Karpas-422 (cell line): ENCODE results near the gene CHML. TPM values are rescaled to one million over a fixed set of nuclear protein-coding genes. Genes with fewer than 3 reads are reported as not detected.

ENCODE experiments used
- DNase-seq: peaks from one replicate; pipeline ENCODE4 v3.0.0-alpha.2; 2015
- H2AFZ ChIP-seq: fragments of 200-600 bp; sonication (generic); 2 replicates; pipeline ENCODE4 v1.6.1; 2014; ENCODE audit warnings: antibody characterized with exemption, low read length, mixed read lengths
- H3K27ac ChIP-seq: fragments of 200-600 bp; sonication (generic); 2 replicates; pipeline ENCODE4 v1.5.1; 2014; ENCODE audit warnings: mild to moderate bottlenecking, low read length, moderate library complexity
- H3K27me3 ChIP-seq: fragments of 200-600 bp; sonication (generic); 2 replicates; pipeline ENCODE4 v1.6.1; 2014; ENCODE audit warnings: low read length, mixed read lengths
- H3K36me3 ChIP-seq: fragments of 200-600 bp; sonication (generic); 2 replicates; pipeline ENCODE4 v1.6.1; 2014; ENCODE audit warnings: low read length, mixed read lengths; ENCODE audit not compliant: insufficient read depth
- H3K4me1 ChIP-seq: fragments of 200-600 bp; sonication (generic); 2 replicates; pipeline ENCODE4 v1.6.1; 2014; ENCODE audit warnings: mild to moderate bottlenecking, low read length, mixed read lengths
- H3K4me2 ChIP-seq: fragments of 200-600 bp; sonication (generic); 2 replicates; pipeline ENCODE4 v1.6.1; 2014; ENCODE audit warnings: low read length, low read depth, mild to moderate bottlenecking; ENCODE audit not compliant: poor library complexity, severe bottlenecking
- H3K4me3 ChIP-seq: fragments of 200-600 bp; sonication (generic); 2 replicates; pipeline ENCODE4 v1.5.1; 2014; ENCODE audit warnings: mild to moderate bottlenecking, antibody characterized with exemption, low read length, mixed read lengths
- H3K79me2 ChIP-seq: fragments of 200-600 bp; sonication (generic); 2 replicates; pipeline ENCODE4 v1.6.1; 2014; ENCODE audit warnings: mild to moderate bottlenecking, low read length, mixed read lengths
- H3K9ac ChIP-seq: fragments of 200-600 bp; sonication (generic); 2 replicates; pipeline ENCODE4 v1.6.0; 2014; ENCODE audit warnings: low read length
- H3K9me2 ChIP-seq: fragments of 200-600 bp; sonication (generic), shearing (Covaris generic); replicated peaks from 2 replicates; pipeline ENCODE4 v1.6.0; 2014; ENCODE audit warnings: mild to moderate bottlenecking, low read length, moderate library complexity; ENCODE audit not compliant: insufficient read depth
- H3K9me3 ChIP-seq: fragments of 300-700, 200-600 bp; sonication (generic); 2 replicates; pipeline ENCODE4 v1.6.1; 2014; ENCODE audit warnings: low read length, mixed read lengths
- H4K20me1 ChIP-seq: fragments of 200-600 bp; sonication (generic); 2 replicates; pipeline ENCODE4 v1.6.1; 2014; ENCODE audit warnings: mild to moderate bottlenecking, antibody characterized with exemption, low read length, low read depth; ENCODE audit not compliant: insufficient read depth
- total RNA-seq: library from RNA; depleted of rRNA; stranded (reverse); fragments of >200 nt; shearing (Covaris generic); gene quantifications from 2 replicates; pipeline ENCODE4 v1.2.3, GENCODE V29; 2014; ENCODE audit warnings: low replicate concordance

The CHML gene
- total RNA-seq, 1 experiment from 2014 or later, result 41.1 TPM

DNA sequence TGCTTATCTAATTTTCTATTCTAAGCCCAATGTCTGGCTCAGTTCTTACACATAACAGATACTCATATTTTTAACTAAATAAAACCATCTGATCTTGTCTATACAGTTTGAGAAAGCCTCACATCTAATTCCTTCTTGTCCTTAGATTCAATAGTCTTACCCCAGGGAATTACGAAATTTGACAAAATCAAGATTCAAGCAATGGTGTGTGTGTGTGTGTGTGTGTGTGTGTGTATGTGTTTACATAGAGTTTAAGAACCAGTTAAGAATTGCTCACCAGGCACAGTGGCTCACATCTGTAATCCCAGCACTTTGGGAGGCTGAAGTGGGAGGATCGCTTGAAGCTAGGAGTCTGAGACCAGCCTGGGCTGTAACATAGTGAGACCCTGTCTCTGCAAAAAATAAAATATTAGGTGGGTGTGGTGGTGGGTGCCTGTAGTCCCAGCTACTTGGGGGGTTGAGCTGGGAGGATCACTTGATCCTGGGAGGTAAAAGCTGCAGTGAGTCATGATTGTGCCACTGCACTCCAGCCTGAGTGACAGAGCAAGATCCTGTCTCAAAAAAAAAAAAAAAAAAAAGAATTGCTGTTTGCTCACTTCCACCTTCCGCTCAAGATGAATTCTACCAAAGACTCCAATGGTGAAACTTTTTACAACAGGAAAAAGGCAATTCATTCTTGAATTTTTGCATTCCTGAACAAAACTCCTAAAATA lies 18.1 kb upstream of the CHML start:
- no peaks in the 10 kb centered on the region for H3K9me2 ChIP-seq
- H3K4me3 ChIP-seq, result no peak overlapping the region
- H3K27me3 ChIP-seq, result no peaks in the 10 kb centered on the region
- H3K4me2 ChIP-seq, result no peak overlapping the region
- no peak overlapping the region for H2AFZ ChIP-seq
- no peaks in the 10 kb centered on the region for H4K20me1 ChIP-seq
- no peak for DNase-seq
- H3K9ac ChIP-seq, result no peak overlapping the region
- H3K36me3 ChIP-seq, result no peaks in the 10 kb centered on the region
- H3K79me2 ChIP-seq, result no peaks in the 10 kb centered on the region
- H3K9me3 ChIP-seq, result no peaks in the 10 kb centered on the region
- no peaks in the 10 kb centered on the region for H3K4me1 ChIP-seq
- H3K27ac ChIP-seq, result no peak overlapping the region

DNA sequence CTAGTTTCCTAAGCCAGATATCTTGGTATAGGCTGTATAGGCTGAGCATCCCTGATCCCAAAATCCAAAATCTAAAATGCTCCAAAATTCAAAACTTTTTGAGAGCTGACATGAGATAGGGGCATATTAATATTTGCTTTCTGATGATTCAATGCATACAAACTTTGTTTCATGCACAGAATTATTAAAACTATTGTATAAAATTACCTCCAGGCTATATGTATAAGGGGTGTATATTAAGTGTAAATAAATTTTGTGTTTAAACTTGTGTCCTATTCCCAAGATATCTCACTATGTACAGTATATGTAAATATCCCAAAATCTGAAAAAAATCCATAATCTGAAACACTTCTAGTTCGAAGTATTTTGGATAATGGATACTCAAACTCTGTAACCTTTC lies 14.5 kb upstream of the CHML start:
- H3K4me3 ChIP-seq, result no peak overlapping the region
- H2AFZ ChIP-seq, result no peak overlapping the region
- H3K9me3 ChIP-seq, result no peaks in the 10 kb centered on the region
- H3K36me3 ChIP-seq, result no peaks in the 10 kb centered on the region
- no peak for DNase-seq
- H3K27ac ChIP-seq, result no peak overlapping the region
- no peaks in the 10 kb centered on the region for H3K79me2 ChIP-seq
- no peaks in the 10 kb centered on the region for H3K27me3 ChIP-seq
- H3K4me1 ChIP-seq, result no peaks in the 10 kb centered on the region
- no peaks in the 10 kb centered on the region for H4K20me1 ChIP-seq
- no peak overlapping the region for H3K9ac ChIP-seq
- H3K9me2 ChIP-seq, result no peaks in the 10 kb centered on the region
- no peak overlapping the region for H3K4me2 ChIP-seq

DNA sequence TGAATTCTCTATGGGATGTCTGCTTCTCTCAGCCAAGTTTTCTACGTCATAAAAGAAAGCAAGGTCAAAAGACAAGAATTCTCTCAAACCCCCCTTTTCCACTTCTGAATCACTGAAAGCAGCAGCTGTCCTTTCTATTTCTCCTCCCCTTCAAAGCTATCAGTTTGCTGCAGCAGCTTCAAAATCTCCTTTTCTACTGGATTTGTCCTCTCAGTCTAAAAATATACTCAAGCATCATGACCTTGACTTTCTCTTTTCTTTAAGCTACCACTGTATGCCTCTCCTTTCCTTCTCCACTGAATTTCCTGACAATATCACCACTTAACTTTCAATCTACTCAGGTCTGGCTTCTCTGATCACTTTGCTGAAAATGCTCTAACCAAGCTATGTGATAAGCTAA lies 13.8 kb upstream of the CHML start:
- H3K4me3 ChIP-seq, result no peak overlapping the region
- DNase-seq, result no peak
- no peaks in the 10 kb centered on the region for H3K27me3 ChIP-seq
- H3K9me3 ChIP-seq, result no peaks in the 10 kb centered on the region
- no peak overlapping the region for H3K9ac ChIP-seq
- no peak overlapping the region for H2AFZ ChIP-seq
- H4K20me1 ChIP-seq, result no peaks in the 10 kb centered on the region
- no peaks in the 10 kb centered on the region for H3K4me1 ChIP-seq
- no peaks in the 10 kb centered on the region for H3K9me2 ChIP-seq
- H3K27ac ChIP-seq, result no peak overlapping the region
- no peak overlapping the region for H3K4me2 ChIP-seq
- H3K36me3 ChIP-seq, result no peaks in the 10 kb centered on the region
- no peaks in the 10 kb centered on the region for H3K79me2 ChIP-seq

DNA sequence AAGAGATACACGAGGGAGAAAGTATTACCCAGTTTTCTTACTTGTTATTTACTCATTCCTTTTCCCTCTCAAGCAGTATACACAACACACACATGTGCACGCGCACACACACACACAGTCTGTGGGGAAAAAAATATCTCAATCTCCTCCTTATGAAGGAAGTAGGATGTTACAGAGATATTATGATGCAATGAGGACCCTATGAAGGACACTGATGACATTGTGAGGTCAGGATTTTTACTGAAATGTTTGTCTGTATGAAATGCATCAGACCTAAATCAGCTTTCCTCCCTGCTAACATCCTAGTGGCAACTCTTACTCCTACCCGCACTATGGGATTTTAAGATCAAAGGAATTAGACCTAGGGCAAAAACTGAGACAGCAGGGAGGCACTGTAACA lies 11.8 kb upstream of the CHML start, which contains the start of gene WDR64:
Gene WDR64 (plus strand): TSS at position 270 of the 400 bp plus-strand sequence. CDS start 204 bp downstream, outside the sequence.
- Histone ChIP-seq H2AFZ (no peak within 1 kb of the TSS), H3K27ac (no peak within 1 kb of the TSS), H3K27me3 (no peaks in the 10 kb centered on the region), H3K9me2 (no peaks in the 10 kb centered on the region), H3K9ac (no peak within 1 kb of the TSS), H3K4me3 (no peak within 1 kb of the TSS), H3K4me2 (no peak within 1 kb of the TSS), H3K9me3 (no peaks in the 10 kb centered on the region), H4K20me1 (no peaks in the 10 kb centered on the region), H3K4me1 (no peaks in the 10 kb centered on the region), H3K36me3 (no peaks in the 10 kb centered on the region), H3K79me2 (no peaks in the 10 kb centered on the region)
- DNase-seq, result no peak

DNA sequence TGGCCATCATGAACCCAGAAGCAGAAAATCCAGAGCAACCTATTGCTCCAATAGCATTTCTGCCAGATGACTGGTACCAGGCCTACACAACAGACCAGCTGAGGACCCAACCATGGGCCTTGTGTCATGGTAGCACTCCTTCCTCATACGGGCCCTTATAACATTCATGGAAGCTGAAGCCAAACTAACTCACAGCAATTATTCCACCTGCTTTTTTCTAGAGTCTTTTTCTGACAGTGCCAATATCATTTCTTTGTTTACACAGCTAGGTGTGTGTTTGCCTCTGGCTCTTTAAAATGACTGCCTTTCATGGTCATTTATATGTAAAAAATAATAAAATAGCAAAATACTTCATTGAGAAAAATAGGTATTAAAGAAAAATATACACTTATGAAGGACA lies 8.0 kb upstream of the CHML start:
- no peaks in the 10 kb centered on the region for H3K9me2 ChIP-seq
- no peaks in the 10 kb centered on the region for H4K20me1 ChIP-seq
- peaks cover 4% of the 10 kb centered on the region for H3K4me1 ChIP-seq
- H2AFZ ChIP-seq, result no peak overlapping the region
- H3K79me2 ChIP-seq, result no peaks in the 10 kb centered on the region
- no peaks in the 10 kb centered on the region for H3K27me3 ChIP-seq
- no peaks in the 10 kb centered on the region for H3K9me3 ChIP-seq
- no peak overlapping the region for H3K4me3 ChIP-seq
- no peak for DNase-seq
- no peaks in the 10 kb centered on the region for H3K36me3 ChIP-seq
- no peak overlapping the region for H3K4me2 ChIP-seq
- no peak overlapping the region for H3K9ac ChIP-seq
- no peak overlapping the region for H3K27ac ChIP-seq

DNA sequence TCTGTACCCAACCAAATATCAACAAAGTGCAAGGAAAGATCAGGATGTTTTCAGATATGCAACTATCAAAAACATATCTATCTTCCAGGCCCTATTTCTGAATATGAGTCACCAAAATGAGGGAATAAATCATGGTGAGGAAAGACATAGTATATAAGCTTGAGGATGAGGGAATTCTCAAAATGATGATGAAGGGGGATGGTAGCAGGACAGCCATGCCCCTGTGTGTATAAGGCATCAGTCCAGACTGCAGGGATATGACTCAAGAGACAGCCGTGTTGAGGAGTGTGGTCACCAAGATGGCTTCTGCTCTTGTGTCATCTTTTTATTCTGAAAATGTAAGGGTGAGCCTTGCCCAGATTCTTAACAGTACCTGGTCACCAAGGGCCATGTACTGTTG lies 7.5 kb upstream of the CHML start:
- Histone ChIP-seq H3K9me2 (no peaks in the 10 kb centered on the region), H3K79me2 (no peaks in the 10 kb centered on the region), H3K36me3 (no peaks in the 10 kb centered on the region), H3K4me2 (no peak overlapping the region), H3K27ac (no peak overlapping the region), H2AFZ (no peak overlapping the region), H3K9me3 (no peaks in the 10 kb centered on the region), H3K4me3 (no peak overlapping the region), H3K9ac (no peak overlapping the region), H3K27me3 (no peaks in the 10 kb centered on the region), H4K20me1 (no peaks in the 10 kb centered on the region), H3K4me1 (peaks cover 4% of the 10 kb centered on the region)
- no peak for DNase-seq

DNA sequence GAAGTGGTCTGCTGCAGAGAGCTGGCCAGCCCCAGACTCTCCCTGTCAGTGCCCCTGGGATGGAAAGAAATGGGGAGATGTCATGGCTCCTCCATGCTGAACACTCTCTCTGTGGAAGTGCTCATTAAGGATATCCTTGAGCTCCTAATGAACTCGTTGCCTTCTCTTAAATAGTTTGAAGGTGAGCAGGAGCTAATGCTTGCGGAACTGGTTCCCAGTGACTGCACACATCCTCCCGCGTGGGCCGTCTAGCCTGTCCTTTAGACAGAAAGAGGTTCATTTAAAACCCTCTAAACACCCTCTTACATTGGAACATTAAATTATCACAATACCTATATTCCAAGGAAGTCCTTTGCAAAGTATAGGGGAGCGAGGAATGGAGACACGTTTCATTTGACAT lies 6.0 kb upstream of the CHML start:
- no peak overlapping the region for H3K9ac ChIP-seq
- no peaks in the 10 kb centered on the region for H3K79me2 ChIP-seq
- no peak overlapping the region for H2AFZ ChIP-seq
- no peaks in the 10 kb centered on the region for H3K27me3 ChIP-seq
- DNase-seq, result no peak
- H4K20me1 ChIP-seq, result no peaks in the 10 kb centered on the region
- H3K36me3 ChIP-seq, result no peaks in the 10 kb centered on the region
- no peak overlapping the region for H3K4me3 ChIP-seq
- peaks cover 9% of the 10 kb centered on the region for H3K4me1 ChIP-seq
- H3K9me3 ChIP-seq, result no peaks in the 10 kb centered on the region
- H3K4me2 ChIP-seq, result no peak overlapping the region
- H3K9me2 ChIP-seq, result no peaks in the 10 kb centered on the region
- no peak overlapping the region for H3K27ac ChIP-seq

DNA sequence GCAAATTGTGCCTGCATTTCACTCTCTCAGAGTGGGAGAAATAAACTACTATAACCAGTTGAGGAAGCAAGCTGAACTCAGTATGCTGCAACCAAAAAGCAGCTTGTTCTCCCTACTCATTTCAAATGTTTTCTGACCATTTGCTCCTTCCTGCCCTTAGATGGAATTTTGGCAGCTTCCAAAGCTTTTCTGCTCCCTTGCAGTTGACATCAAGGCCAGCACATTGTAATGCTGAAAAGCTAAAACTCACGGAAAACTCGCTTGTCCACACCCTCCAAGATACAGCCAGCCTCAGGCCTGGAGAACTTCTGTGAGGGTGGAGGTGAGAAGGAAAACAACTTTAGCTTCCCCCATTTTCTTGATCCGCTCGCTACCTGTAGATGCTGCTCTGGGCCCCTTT lies 5.0 kb upstream of the CHML start:
- no peak for DNase-seq
- Histone ChIP-seq H3K79me2 (no peaks in the 10 kb centered on the region), H3K4me3 (no peak overlapping the region), H3K9me3 (no peaks in the 10 kb centered on the region), H3K27ac (no peak overlapping the region), H3K36me3 (no peaks in the 10 kb centered on the region), H3K27me3 (no peaks in the 10 kb centered on the region), H3K9ac (no peak overlapping the region), H3K4me1 (peaks cover 18% of the 10 kb centered on the region), H3K9me2 (no peaks in the 10 kb centered on the region), H4K20me1 (no peaks in the 10 kb centered on the region), H3K4me2 (no peak overlapping the region), H2AFZ (no peak overlapping the region)
